Neural cell (in vitro differentiated cells): Measurements from ENCODE around the gene BEND7. TPM values are rescaled to one million over a fixed set of nuclear protein-coding genes. Genes with fewer than 3 reads are reported as not detected.
A peak's percentile ranks its signal among the peaks of the same experiment; 100 is the strongest.

Experiments
- H2AFZ ChIP-seq: fragments of 200-600, 300-800 bp; sonication (generic), shearing (Covaris generic); 2 replicates; pipeline ENCODE4 v1.6.0; 2014; ENCODE audit warnings: low read depth, mild to moderate bottlenecking, antibody characterized with exemption, low read length, moderate library complexity
- H3F3A ChIP-seq: fragments of 200-600 bp; shearing (Covaris generic); 2 replicates; pipeline ENCODE4 v1.6.1; 2016; ENCODE audit warnings: mild to moderate bottlenecking, moderate library complexity, mixed read lengths, antibody characterized with exemption, low read length; ENCODE audit not compliant: insufficient read depth, poor library complexity, severe bottlenecking
- H3K27ac ChIP-seq: fragments of 200-600, 300-800 bp; sonication (generic), shearing (Covaris generic); 2 replicates; pipeline ENCODE4 v1.5.1; 2014; ENCODE audit warnings: mild to moderate bottlenecking, low read length, moderate library complexity
- H3K27me3 ChIP-seq: fragments of 300-800, 200-600 bp; sonication (generic), shearing (Covaris generic); 2 replicates; pipeline ENCODE4 v1.6.0; 2014; ENCODE audit warnings: mild to moderate bottlenecking, low read depth, low read length, moderate library complexity; ENCODE audit not compliant: insufficient read depth
- H3K36me3 ChIP-seq: fragments of 300-800, 200-600 bp; sonication (generic), shearing (Covaris generic); 2 replicates; pipeline ENCODE4 v1.5.1; 2014; ENCODE audit warnings: mild to moderate bottlenecking, antibody characterized with exemption, low read length, moderate library complexity; ENCODE audit not compliant: insufficient read depth
- H3K4me2 ChIP-seq: fragments of 300-800, 200-600 bp; sonication (generic), shearing (Covaris generic); 2 replicates; pipeline ENCODE4 v1.6.0; 2014; ENCODE audit warnings: mild to moderate bottlenecking, low read length
- H3K4me3 ChIP-seq: fragments of 300-800, 200-600 bp; sonication (generic), shearing (Covaris generic); 2 replicates; pipeline ENCODE4 v1.5.1; 2014; ENCODE audit warnings: mild to moderate bottlenecking, low read length, moderate library complexity
- H3K79me2 ChIP-seq: fragments of 200-600 bp; shearing (Covaris generic); replicated peaks from 2 replicates; pipeline ENCODE4 v1.6.0; 2014; ENCODE audit warnings: mild to moderate bottlenecking, low read length, moderate library complexity; ENCODE audit not compliant: insufficient read depth
- H3K9ac ChIP-seq: fragments of 300-800, 200-600 bp; sonication (generic), shearing (Covaris generic); 2 replicates; pipeline ENCODE4 v1.6.1; 2016; ENCODE audit warnings: mild to moderate bottlenecking, low read length, mixed read lengths
- H3K9me2 ChIP-seq: fragments of 200-600 bp; shearing (Covaris generic); 2 replicates; pipeline ENCODE4 v1.6.1; 2016; ENCODE audit warnings: mild to moderate bottlenecking, low read length, mixed read lengths; ENCODE audit not compliant: insufficient read depth
- H3K9me3 ChIP-seq: fragments of 200-600, 300-800 bp; sonication (generic), shearing (Covaris generic); 2 replicates; pipeline ENCODE4 v1.6.1; 2016; ENCODE audit warnings: mild to moderate bottlenecking, mixed run types, low read length, moderate library complexity, mixed read lengths
- H4K20me1 ChIP-seq: fragments of 200-600 bp; shearing (Covaris generic); 2 replicates; pipeline ENCODE4 v1.6.1; 2016; ENCODE audit warnings: mild to moderate bottlenecking, mixed run types; ENCODE audit not compliant: insufficient read depth
- EP300 ChIP-seq: fragments of 450-650 bp; conservative IDR thresholded peaks from 2 replicates; pipeline ENCODE4 v1.6.1; 2014; ENCODE audit warnings: antibody characterized with exemption, mild to moderate bottlenecking, moderate library complexity; ENCODE audit not compliant: poor library complexity, severe bottlenecking
- EZH2 ChIP-seq: fragments of 200-600, 300-800 bp; shearing (Covaris generic), sonication (generic); IDR thresholded peaks from 2 replicates; pipeline ENCODE4 v1.6.1; 2014; ENCODE audit warnings: antibody characterized with exemption, low read length, borderline replicate concordance, mild to moderate bottlenecking; ENCODE audit not compliant: insufficient read depth, poor library complexity, severe bottlenecking
- MXI1 ChIP-seq: fragments of 450-650 bp; conservative IDR thresholded peaks from 2 replicates; pipeline ENCODE4 v1.6.1; 2014; ENCODE audit warnings: antibody characterized with exemption, mild to moderate bottlenecking; ENCODE audit not compliant: poor library complexity, severe bottlenecking
- POLR2AphosphoS5 ChIP-seq: IDR thresholded peaks from 2 replicates; pipeline ENCODE4 v1.6.1; 2012
- RAD21 ChIP-seq: fragments of 450-650 bp; conservative IDR thresholded peaks from 2 replicates; pipeline ENCODE4 v1.6.1; 2014; ENCODE audit warnings: antibody characterized with exemption, mild to moderate bottlenecking, moderate library complexity
- REST ChIP-seq: IDR thresholded peaks from 2 replicates; pipeline ENCODE4 v1.6.1; 2012; ENCODE audit warnings: borderline replicate concordance
- SMC3 ChIP-seq: fragments of 450-650 bp; conservative IDR thresholded peaks from 2 replicates; pipeline ENCODE4 v1.6.1; 2014; ENCODE audit warnings: antibody characterized with exemption, mild to moderate bottlenecking, moderate library complexity; ENCODE audit not compliant: poor library complexity
- TAF1 ChIP-seq: IDR thresholded peaks from 2 replicates; pipeline ENCODE4 v1.6.1; 2012; ENCODE audit warnings: low read depth
- polyA minus RNA-seq: library from RNA; depleted of rRNA, polyadenylated mRNA; stranded (reverse); fragments of >200 nt; gene quantifications from 2 replicates; pipeline ENCODE4 v1.2.3, GENCODE V29; 2014
- polyA plus RNA-seq: library from polyadenylated mRNA; depleted of rRNA; stranded (reverse); fragments of >200 nt; gene quantifications from 2 replicates; pipeline ENCODE4 v1.2.3, GENCODE V29; 2014
- TF ChIP-seq, protein P1 (sequence below): fragments of 450-650 bp; IDR thresholded peaks from 2 replicates; pipeline ENCODE4 v1.5.1; 2014; ENCODE audit warnings: antibody characterized with exemption, mild to moderate bottlenecking, moderate library complexity; ENCODE audit not compliant: poor library complexity, severe bottlenecking

BEND7 gene
- polyA plus RNA-seq (4.5 and 5.1 TPM in 2 replicates), polyA minus RNA-seq (9.3 TPM in 2 replicates)

- no peak within 1 kb of the TSS for H3K27ac ChIP-seq
- no peaks in the 10 kb centered on the region for H3K9me3 ChIP-seq
- H2AFZ ChIP-seq, result peak within 1 kb of the TSS; percentile 4
Observed at GRCh38 chr10:13528875-13529713, at the start of gene BEND7. Gene BEND7 (minus strand): TSS chr10:13529014. CDS start chr10:13528533, 481 bp downstream.

GRCh38 chr10:13573960-13574359, 45.1 kb upstream of the BEND7 start:
- no peak overlapping the region for H3K4me2 ChIP-seq
- H3K9me2 ChIP-seq, result no peaks in the 10 kb centered on the region
- no peaks in the 10 kb centered on the region for H3K36me3 ChIP-seq
- H3K9me3 ChIP-seq, result no peaks in the 10 kb centered on the region
- no peak overlapping the region for H2AFZ ChIP-seq
- H3K4me3 ChIP-seq, result no peak overlapping the region
- no peaks in the 10 kb centered on the region for H3K79me2 ChIP-seq
- H3K9ac ChIP-seq, result no peak overlapping the region
- H3F3A ChIP-seq, result no peaks in the 10 kb centered on the region
- H3K27me3 ChIP-seq, result no peaks in the 10 kb centered on the region
- H4K20me1 ChIP-seq, result no peaks in the 10 kb centered on the region
- no peak overlapping the region for H3K27ac ChIP-seq
- TF ChIP-seq EP300 (no peak), POLR2AphosphoS5 (no peak), EZH2 (no peak), RAD21 (no peak), REST (no peak), TAF1 (no peak)

More at GRCh38 chr10:13528875-13529713, at the start of gene BEND7:
- Histone ChIP-seq H3K9me2 (no peaks in the 10 kb centered on the region), H3K27me3 (peaks cover 27% of the 10 kb centered on the region), H3K36me3 (no peaks in the 10 kb centered on the region), H3F3A (peaks cover 2% of the 10 kb centered on the region), H3K9ac (peak within 1 kb of the TSS; percentile 54), H3K79me2 (no peaks in the 10 kb centered on the region), H4K20me1 (no peaks in the 10 kb centered on the region), H3K4me2 (peak within 1 kb of the TSS; percentile 19), H3K4me3 (peak within 1 kb of the TSS; percentile 66)
- no peak for TF ChIP-seq RAD21
- no peak for TF ChIP-seq EZH2
- no peak for TF ChIP-seq TAF1
- TF ChIP-seq EP300, result no peak
- no peak for TF ChIP-seq POLR2AphosphoS5
- no peak for TF ChIP-seq SMC3
- TF ChIP-seq, protein P1, sequence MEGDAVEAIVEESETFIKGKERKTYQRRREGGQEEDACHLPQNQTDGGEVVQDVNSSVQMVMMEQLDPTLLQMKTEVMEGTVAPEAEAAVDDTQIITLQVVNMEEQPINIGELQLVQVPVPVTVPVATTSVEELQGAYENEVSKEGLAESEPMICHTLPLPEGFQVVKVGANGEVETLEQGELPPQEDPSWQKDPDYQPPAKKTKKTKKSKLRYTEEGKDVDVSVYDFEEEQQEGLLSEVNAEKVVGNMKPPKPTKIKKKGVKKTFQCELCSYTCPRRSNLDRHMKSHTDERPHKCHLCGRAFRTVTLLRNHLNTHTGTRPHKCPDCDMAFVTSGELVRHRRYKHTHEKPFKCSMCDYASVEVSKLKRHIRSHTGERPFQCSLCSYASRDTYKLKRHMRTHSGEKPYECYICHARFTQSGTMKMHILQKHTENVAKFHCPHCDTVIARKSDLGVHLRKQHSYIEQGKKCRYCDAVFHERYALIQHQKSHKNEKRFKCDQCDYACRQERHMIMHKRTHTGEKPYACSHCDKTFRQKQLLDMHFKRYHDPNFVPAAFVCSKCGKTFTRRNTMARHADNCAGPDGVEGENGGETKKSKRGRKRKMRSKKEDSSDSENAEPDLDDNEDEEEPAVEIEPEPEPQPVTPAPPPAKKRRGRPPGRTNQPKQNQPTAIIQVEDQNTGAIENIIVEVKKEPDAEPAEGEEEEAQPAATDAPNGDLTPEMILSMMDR, result no peak
- no peak for TF ChIP-seq REST
- no peak for TF ChIP-seq MXI1
